Activated T-cell treated with anti-CD3 and anti-CD28 coated beads for 4 hours (primary cell): ENCODE measurements around the gene SRF.

Source experiments
- DNase-seq: peaks from one replicate; pipeline ENCODE4 v3.0.0-alpha.2; 2020

Gene SRF

DNA sequence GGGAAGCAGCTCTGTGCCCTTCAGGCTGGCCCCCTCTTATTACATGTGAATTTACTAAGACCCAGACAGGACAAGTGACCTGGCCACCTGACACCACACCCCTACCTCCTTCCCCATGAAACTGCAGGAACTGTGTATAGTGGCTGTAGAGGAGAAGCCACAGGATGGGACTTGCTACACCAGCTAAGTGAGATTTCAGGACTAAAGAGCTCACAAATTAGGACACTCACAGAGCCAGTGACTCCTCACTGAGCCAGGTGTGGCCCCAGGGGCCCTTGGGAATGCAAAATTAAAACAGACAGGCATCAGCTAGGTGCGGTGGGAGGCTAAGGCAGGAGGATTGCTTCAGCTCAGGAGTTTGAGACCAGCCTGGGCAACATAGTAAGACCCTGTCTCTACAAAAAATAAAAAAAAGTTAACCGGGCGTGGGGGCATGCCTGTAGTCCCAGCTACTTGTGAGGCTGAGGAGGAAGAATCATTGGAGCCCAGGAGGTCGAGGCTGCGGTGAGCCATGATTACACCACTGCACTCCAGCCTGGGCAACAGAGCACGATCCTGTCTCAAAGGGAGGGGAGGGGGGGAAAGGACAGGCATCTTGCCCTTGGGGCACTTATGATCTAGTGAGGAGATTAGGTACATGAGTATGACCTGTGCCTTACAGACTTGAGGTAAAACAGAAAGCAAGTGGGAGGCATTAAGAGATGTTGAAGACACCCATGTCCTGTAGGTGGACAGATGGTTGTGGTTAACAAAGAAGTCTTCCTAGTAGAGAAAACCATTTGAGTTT, 23.2 kb upstream of the SRF start:
- no peak for DNase-seq

DNA sequence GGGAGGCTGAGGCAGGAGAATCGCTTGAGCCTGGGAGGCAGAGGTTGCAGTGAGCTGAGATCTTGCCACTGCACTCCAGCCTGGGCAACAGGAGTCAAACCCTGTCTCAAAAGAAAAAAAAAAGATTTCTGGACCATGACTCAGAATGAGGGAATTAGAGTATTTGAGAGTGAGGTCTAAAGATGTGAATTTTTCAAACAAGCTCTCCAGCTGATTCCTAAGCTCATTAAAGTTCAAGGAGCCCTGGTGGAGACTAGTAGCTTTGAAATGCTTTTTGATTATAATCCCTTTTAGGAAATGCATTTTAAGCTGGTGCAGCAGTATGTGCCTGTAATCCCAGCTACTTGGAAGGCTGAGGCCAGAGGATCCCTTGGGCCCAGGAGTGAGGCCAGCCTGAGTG, 21.8 kb upstream of the SRF start:
- no peak for DNase-seq

DNA sequence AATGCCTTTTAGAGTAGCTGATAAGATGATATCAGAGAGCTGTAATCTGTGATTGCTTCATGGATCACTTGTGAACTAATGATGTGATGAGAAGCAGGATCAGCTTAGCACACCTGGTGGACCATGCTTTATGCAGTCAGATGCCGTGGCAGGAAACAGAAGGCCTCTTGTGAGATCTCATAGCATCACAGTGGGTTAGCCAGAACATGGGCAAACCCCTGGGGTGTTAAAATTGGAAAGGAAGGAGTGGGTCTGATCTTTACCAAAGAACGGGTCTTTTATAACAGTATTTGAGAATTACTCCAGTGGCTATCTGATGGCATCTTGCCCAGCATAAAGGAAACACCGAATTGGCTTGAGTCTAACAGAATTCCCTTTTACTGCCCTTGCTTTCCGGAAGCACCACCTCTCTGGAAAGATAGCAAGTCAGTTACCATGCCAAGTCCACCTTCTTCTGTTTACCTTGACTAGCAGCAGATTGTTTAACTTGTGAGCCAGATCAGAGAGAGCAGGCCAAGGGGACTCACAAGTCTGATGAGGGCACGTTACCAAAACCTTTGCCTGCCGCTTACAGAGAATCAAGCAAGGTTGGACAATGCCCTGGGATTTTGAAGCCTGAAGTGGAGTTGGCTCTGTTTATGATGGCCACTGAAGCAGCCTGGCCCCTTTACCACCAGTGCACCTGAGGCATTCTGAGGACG, 20.9 kb upstream of the SRF start:
- DNase-seq = no peak

DNA sequence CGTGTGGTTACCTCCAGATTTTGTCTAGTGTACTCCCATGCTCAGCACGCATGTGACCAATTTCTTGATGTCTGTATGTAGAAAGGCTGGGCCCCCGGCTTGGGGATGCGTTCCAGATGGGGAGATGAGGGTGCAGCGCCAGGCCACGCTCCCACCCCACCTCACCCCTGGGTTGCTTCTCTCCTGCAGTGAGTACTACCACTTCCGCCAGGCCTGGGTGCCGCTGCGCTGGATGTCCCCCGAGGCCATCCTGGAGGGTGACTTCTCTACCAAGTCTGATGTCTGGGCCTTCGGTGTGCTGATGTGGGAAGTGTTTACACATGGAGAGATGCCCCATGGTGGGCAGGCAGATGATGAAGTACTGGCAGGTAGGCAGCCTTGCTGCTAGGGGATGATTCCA, 11.5 kb upstream of the SRF start:
- no peak for DNase-seq

DNA sequence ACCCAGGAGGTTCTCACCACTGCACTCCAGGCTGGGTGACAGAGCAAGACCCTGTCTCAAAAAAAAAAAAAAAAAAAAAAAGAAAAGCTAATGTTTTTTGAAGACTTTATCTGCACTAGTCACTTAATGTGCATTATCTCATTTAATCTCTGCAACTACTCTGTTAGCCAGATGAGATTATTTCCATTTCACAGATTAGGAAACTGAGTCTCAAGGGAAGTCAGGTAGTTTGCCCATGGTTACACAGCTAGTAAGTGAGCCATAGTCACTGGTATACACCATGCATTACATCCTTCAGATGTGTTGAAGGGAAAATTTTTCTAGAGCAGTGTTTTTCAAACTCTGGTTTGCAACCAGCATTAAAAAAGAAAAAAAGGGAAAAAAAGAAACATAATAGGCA, 7.2 kb upstream of the SRF start:
- no peak for DNase-seq

GRCh38 chr6:43170417-43170930, 595 bp upstream of the SRF start:
- no peak for DNase-seq

DNA sequence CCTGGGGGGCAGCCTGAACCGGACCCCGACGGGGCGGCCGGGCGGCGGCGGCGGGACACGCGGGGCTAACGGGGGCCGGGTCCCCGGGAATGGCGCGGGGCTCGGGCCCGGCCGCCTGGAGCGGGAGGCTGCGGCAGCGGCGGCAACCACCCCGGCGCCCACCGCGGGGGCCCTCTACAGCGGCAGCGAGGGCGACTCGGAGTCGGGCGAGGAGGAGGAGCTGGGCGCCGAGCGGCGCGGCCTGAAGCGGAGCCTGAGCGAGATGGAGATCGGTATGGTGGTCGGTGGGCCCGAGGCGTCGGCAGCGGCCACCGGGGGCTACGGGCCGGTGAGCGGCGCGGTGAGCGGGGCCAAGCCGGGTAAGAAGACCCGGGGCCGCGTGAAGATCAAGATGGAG, 636 bp downstream of the SRF start:
- DNase-seq = no peak

DNA sequence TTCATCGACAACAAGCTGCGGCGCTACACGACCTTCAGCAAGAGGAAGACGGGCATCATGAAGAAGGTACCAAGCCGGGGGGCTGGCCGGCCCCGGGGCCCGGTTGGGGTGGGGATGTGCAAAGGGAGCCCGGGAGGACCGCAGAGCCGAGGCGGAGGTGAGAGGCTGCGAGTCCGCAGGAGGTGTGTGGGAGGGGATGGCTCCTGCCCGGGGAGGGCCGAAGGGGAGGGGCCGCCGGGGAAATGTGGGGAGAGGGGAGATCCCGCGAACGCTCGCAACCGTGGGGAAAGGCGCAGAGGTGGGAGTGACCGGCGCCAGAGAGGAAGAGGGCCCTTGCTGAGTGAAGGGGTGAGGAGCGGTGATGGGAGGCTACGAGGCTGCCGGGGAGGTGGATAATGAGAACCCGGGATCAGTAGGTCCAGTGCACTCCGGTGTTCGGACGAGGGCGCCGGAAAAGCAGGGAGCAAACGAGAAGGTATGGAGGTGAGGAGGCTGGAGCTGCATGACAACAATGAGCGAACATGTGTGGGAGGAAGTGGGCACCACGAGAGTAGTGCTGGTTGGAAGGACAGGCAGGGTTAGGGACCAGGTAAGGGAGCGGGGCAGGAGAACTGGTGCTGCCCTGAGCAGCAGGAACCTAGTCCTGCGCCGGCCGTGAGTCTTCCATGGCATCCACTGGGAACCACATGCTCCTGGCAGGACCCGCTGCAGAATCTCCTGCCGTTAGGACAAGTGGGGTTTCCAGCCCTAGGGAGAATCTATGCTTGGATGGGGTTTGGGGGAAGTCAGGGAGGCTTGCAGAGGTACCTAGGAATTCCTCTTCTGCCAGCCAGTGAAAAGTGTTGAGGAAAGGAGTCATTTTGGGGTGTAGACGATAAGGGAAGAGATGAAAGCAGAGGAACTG, 1.3 kb downstream of the SRF start:
- DNase-seq = peak; percentile 35

- no peak for DNase-seq
These were observed 2.7 kb downstream of the SRF start for GRCh38 chr6:43173591-43174262.

DNA sequence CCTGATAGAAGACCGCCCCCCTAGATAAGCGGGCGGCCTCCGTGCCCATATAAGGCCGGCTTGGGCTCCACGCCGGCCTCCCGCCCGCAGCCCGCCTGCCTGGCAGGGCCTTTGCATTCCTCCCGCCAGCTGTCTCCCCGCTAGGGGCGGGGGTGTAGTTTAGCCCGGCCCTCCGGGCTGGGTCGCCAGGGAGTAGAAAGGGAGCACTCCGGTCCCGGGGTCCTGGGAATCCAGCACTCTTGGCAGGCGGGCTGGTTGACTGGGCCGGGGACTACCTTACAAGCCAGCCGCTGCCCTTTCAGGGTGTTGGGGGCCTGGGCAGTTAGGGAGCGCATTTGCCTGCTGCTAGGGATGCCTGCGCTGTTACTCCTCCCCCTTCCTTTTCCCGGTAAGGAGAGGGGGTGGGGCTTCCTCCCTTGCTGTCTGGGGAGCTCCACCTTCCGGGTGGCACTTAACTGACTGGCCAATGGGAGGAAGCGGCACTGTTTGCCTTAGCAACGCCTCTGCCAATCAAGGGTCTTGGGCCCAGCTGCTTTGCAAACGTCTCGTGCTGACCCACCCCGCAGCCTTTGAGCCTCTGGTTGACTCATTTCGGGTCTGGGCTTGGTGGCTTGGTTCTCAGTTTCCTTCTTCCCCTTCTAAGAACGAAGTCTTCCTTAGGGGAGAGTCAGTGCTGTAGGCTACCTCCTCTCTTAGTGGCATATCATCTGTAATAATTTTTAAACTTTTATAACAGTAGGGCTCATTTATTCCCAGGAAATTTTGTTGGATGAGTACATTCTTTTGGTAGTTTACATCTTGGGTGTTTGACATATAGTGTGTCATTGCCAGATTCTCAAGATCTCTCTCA, 3.4 kb downstream of the SRF start:
- peak; percentile 90 for DNase-seq

DNA sequence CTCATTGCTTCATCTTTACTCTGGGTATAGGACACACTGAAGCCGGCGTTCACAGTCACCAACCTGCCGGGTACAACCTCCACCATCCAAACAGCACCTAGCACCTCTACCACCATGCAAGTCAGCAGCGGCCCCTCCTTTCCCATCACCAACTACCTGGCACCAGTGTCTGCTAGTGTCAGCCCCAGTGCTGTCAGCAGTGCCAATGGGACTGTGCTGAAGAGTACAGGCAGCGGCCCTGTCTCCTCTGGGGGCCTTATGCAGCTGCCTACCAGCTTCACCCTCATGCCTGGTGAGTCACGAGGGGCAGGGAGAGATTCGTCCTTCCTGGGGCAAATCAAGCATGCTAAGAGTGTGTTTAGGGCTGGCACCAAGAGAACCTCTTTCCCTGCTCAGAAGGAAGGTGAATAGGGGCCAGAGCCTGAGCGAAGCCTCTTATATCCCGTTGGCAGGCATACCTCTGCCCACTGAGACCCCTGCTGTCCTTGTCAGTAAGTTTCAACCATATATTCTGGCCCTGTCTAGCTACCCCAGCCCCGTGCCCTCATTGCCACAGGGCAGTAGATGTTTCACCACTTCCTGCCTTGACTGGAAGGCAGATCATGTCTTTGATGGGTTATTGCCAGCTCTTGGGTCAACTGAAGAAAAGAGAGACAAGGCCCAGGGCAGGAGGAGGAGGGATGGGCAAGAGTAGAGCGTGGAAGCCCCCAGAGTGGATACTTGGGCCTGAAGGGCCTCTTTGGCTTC, 4.8 kb downstream of the SRF start:
- DNase-seq = no peak

DNA sequence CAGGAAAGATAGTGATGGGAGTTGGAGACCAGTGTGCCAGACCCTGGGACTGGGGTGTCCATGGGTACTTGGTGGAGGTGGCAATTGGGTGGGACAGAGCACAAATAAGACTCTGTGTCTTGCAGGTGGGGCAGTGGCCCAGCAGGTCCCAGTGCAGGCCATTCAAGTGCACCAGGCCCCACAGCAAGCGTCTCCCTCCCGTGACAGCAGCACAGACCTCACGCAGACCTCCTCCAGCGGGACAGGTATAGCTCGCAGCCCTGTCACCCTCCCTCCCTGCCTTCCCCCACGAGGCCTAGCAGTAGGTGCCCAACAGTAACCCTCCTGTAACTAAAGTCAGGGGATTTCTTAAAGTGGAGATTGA, 5.3 kb downstream of the SRF start:
- no peak for DNase-seq

- DNase-seq = no peak
These were observed 7.1 kb downstream of the SRF start for GRCh38 chr6:43178150-43178549.

DNA sequence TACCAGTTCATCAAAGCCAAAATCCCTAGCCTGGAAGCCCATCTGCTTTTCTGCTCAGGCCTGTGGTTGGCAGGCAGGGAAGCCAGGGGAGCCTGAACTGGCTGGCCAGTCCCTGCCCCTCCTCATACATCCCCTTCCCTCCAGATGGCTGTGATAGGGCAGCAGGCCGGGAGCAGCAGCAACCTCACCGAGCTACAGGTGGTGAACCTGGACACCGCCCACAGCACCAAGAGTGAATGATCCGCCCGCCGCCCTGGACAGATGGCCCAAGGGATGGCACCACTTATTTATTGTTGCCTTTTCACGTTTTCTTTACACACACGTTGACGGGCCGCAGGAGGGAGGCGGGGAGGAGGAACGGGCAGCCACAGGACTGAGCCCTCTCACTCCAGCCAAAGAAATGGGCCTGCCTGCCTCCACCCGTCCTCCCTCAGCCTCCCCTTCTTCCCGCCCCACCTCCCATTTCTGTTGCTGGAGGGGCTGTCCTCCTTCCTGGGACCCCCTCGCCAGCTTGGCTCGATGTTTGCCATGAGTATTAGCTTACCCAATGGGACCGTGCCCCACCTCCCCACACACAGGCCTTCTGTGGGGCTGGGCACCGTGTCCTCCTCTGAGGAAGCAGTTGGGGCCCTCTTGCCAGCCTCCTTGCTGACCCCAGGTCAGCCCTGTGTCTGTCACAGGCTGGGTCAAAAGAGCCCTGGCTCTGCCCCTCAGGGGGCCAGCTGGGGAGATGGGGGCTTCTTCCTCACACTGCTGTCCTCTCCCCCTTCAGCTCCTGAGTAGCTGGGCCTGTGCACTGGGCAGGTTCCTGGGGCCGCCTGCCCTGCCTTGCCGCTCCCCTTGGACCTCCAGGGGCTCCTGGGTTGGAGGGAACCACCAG, 8.1 kb downstream of the SRF start:
- DNase-seq = no peak

DNA sequence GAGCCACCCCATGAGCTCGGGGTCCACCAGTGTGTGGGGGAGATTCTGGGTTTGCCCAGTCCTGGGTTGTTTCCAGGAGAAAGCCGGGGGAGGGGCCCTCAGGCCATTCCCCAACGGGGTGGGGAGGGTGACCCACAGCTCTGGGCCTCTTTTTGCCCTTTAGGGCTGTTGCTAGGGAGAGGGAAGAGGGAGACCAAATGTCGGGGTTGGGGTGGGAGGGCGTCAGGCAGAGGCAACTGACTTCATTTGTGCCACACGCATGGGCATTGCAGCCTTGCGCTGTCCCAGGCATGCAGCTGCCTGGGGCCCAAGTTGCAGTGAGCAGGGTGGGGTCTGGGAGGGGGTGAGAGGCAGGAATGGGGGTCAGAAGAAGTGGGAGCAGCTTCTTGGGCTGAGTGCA, 9.0 kb downstream of the SRF start:
- no peak for DNase-seq

- no peak for DNase-seq
These were observed 9.9 kb downstream of the SRF start for GRCh38 chr6:43180985-43181384.

- no peak for DNase-seq
These were observed 10.5 kb downstream of the SRF start for GRCh38 chr6:43181621-43181941.

- DNase-seq = peak; percentile 48
These were observed 11.1 kb downstream of the SRF start, which contains the start of gene CUL9 for GRCh38 chr6:43181942-43182860. Gene CUL9 (plus strand): TSS chr6:43182196. CDS start chr6:43184311, 2,115 bp downstream.

DNA sequence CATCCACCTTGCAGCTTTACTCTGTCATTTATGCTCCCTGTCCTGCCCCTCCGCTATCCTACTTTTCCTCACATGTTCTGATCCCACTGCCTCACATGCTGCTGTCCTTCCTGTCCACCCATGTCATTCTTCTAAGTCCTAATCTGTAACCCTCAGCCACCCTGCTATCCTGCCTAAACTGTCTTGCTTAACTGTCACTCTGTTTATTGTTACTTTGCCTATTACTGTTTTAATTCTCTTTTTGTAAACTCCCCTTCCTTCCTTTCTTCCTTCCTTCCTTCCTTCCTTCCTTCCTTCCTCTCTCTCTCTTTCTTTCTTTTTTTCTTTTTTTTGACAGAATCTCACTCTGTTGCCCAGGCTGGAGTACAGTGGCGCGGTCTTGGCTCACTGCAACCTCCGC, 12.4 kb downstream of the SRF start:
- DNase-seq = no peak
